Subcutaneous adipose tissue (tissue), 4 donors: ENCODE results near the gene GXYLT2. TPM values are rescaled to one million over a fixed set of nuclear protein-coding genes. Genes with fewer than 3 reads are reported as not detected.

Experiments used
- CTCF ChIP-seq: fragments of 450-650 bp; IDR thresholded peaks from one replicate; pipeline ENCODE4 v1.5.1; 2016; ENCODE audit warnings: low read depth, mild to moderate bottlenecking, control low read depth, antibody characterized with exemption, moderate library complexity
- total RNA-seq, 4 donors: library from RNA; depleted of rRNA; stranded (reverse); fragments of >200 nt; gene quantifications; one replicate each; pipeline ENCODE4 v1.1.0, GENCODE V29; 2016

GXYLT2 gene
- total RNA-seq, 4 donors from 2014 or later = 1.5 to 10.2 (median 4.4) TPM

- TF ChIP-seq CTCF = no peak
Observed at GRCh38 chr3:73007992-73008712, 120.3 kb downstream of the GXYLT2 start.

GRCh38 chr3:73009008-73009407 lies 121.2 kb downstream of the GXYLT2 start:
- TF ChIP-seq CTCF = no peak

- TF ChIP-seq CTCF = no peak
Observed at GRCh38 chr3:73009750-73010149, 121.9 kb downstream of the GXYLT2 start.

DNA sequence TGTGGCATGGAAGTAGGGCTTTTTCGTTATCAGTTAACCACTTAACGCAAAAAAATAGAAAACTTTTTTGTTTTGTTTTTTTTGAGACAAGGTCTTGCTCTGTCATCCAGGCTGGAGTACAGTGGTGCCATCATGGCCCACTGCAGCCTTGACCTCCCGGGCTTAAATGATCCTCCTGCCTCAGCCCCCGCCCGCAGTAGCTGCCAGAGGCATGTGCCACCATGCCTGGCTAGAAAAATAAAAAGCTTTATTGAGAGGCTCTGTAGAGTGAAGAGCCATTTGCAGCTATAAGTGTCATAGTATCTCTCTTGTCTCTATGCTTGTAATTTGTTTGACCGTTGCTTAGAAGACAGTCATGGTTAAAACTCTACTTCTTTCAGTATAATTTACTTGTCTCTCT lies 122.3 kb downstream of the GXYLT2 start:
- TF ChIP-seq CTCF = no peak

- no peak for TF ChIP-seq CTCF
Observed at GRCh38 chr3:73018298-73018697, 130.5 kb downstream of the GXYLT2 start.

- no peak for TF ChIP-seq CTCF
Observed at GRCh38 chr3:73018790-73019441, 131.1 kb downstream of the GXYLT2 start.

DNA sequence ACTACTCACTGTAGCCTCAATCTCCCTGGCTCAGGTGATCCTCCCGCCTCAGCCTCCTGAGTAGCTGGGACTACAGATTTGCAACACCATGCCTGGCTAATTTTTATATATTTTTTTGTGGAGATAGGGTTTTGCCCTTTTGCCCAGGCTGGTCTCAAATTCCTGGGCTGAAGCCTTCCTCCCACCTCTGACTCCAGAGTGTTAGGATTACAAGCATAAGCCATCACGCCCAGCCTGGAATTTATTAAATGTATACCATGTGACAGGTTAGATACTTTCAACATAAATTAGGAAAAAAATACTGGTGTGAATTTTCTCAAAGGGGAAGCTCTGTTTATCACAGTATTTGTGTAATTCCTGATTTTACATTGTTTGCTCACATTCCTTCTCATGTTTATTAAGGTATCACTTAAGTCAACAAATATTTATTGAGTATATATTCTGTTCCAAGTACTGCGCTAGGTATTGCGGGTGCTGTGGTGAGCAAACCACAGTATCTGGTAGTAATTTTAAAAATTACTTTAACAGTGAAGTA lies 133.5 kb downstream of the GXYLT2 start:
- no peak for TF ChIP-seq CTCF
